Stimulated activated CD4-positive, alpha-beta T cell treated with anti-CD3 and anti-CD28 coated beads, Interleukin-12 subunit alpha, Interleukin-12 subunit beta, amount 100 ng/mL, for 24 hours (primary cell): ENCODE measurements around the gene PDGFC.

ENCODE experiments used
- DNase-seq, 2 experiments: peaks; one replicate each; pipeline ENCODE4 v3.0.0-alpha.2; 2020; ENCODE audit warnings: low read depth in 2 of 2

PDGFC gene

DNA sequence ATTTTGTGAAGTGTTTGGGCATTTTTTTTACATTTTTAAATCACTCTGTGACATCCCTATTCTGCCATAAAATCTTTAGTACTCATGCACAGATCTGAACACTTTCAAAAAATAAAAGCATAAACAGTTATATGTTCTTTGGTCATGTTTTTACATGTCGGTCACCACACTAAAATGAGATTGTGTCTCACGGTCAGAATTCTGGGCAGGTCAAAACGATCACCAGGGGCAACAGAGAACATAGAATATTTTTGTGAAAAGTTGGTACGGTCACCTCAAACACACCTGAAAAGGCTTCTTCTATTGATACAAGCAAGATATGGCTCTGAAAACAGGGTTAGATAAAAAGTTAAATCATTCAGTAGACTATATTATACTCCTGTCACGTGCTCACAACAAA lies 189.1 kb downstream of the PDGFC start:
- no peak for DNase-seq

GRCh38 chr4:156781852-156782251 lies 189.7 kb downstream of the PDGFC start:
- no peak for DNase-seq

GRCh38 chr4:156779774-156780173 lies 191.8 kb downstream of the PDGFC start:
- no peak for DNase-seq

- no peak for DNase-seq
Measured at GRCh38 chr4:156779042-156779441, 192.6 kb downstream of the PDGFC start.

DNA sequence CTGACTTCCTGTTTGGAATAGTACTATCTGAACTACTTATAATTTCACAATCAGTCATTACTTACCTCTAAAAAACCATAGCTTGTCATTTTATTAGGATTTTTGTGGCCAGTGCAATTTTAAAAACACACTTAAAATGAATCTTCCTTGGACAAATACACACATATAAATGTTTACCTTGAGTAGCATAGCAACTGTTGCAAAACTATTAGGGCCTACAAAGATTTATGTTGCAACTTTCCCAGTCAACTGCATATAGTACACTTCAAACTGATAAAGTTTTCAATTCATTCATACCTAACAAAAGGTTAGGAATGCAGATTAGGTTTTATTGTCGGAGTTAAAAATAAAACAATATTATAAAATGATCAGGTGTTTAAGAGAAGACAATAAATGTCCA lies 193.0 kb downstream of the PDGFC start:
- DNase-seq = no peak

DNA sequence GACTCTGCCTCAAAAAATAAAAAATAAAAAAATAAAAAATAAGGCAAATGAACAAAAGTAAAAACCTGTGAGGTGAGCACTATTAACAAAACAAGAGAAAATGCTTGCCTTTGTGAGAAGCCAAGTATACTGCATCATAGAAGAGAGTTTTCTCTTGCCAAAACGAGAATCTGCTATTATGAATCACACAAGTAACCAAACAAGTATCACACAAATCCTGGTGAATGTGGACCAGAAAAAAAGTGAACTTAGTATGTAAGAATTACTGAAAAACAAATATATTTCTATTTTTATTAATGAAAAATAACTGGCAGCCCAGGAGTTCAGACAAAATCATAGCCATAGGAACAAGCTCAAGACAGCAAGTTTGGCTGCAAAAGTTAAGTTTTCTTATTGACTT lies 193.5 kb downstream of the PDGFC start:
- DNase-seq = no peak

DNA sequence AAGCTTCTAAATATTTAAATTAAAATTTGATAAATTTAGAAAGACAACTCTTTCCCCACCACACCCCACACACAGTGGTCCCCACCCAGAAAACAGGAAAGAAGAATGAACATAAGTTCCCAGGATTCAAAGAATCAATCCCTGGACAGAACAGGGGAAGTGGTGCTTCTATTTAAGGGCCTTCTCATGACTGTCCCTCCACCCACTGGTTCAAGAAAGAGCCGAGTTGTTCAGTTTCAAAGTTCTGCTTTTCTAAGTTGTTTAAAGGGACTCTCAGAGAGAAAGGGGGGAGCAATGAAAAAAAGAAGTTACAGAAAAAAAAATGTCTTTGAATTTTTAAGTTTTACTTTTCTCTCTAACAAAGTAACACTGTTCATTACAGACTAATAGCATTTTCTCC lies 195.8 kb downstream of the PDGFC start:
- no peak for DNase-seq

DNA sequence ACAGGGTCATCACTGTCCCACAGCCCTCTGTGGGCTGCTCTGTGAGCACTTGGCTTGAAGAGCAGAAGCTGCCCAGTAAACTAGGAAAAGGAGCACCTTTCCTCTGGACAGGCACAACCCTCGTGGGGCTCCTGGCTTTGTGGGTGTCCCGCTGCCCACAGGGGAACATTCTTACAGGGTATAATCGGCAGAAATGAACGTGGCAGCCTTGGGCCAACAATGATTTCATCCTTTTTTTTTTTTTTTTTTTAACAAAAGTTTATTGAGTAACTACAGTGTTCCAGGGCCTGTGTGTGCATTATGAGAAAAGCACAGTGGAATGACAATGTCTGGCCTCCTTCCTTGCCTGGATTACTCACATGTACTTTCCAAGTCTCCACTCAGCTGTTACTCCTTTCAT lies 197.2 kb downstream of the PDGFC start:
- no peak for DNase-seq

DNA sequence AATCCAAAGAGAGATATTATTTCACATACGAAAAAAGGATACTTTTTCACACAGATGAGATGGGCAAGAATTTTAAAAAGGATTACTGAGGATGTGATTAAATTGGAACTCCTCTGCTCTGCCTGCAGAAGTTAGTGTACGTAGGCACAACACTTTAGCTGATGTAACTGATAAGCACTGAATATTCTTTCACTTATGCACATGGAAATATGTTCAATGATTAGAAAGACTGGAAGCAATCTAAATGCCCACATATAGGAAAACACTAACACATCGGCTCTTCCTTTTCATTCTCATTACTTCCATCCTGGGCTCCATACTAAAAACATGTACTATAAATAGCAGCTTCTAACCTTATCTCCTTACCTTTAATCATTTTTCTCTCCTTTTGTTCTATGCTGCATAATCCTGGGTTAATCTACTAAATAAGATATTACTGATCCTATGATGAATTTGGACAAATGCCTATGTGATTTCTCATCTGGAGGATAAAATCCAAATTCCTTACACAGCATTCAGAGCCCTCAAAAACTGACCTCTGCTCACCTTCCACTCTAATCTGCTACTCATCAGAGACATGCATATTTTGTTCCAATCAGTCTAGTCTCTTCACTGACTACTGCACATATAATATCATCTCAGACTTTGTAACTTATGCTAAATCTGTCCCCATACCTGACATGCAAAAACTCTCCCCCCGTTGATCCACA lies 197.8 kb downstream of the PDGFC start:
- DNase-seq = no peak

DNA sequence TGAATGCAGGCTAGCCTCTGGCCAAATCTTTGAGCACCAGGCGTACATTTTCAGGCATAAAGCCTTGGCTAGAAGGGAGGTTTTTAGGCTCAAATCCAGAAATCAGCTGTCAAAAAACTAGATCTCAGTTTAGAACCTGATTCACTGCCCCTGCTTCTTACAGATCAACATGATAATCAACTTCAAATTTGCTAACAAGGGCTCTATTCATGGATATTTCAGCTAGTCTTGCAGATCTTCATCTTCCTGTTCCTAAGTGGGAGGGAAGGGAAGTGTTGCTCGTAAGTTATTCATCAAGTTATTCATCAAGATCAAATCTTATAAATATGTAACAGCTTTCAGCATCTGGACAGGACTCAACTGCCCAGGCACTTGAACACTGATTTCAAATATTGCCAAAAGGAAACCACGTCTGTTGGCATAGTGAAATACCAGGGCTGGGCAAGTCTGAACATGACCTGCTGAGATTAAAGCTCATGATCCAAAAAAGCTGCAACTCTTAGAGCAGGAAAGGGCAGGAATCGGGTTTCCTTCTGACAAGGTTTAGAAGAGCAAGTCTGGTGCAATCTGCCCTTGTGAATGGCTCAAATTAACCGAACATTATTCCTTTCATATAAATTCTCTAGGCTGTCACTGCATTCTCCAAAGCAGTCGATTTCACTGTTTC lies 200.3 kb downstream of the PDGFC start:
- DNase-seq = no peak

DNA sequence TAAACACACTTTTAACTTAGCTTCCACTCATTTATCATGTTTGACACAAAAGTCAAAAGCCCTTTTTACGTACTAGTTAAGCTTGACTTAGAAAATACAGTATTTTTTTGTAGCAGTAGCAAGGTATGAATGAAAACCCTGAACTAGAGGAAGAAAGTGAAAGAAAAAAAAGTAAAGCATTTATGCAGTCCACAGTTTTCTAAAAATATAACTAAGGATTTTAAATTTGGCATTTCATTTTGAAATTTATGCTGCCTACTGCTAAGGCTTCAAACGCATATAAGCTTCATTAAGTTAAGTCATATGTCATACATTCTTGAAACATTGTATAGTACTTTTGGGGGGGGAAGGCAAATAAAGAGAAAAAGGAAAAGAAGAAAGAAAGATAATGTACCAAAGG lies 201.5 kb downstream of the PDGFC start:
- no peak for DNase-seq

DNA sequence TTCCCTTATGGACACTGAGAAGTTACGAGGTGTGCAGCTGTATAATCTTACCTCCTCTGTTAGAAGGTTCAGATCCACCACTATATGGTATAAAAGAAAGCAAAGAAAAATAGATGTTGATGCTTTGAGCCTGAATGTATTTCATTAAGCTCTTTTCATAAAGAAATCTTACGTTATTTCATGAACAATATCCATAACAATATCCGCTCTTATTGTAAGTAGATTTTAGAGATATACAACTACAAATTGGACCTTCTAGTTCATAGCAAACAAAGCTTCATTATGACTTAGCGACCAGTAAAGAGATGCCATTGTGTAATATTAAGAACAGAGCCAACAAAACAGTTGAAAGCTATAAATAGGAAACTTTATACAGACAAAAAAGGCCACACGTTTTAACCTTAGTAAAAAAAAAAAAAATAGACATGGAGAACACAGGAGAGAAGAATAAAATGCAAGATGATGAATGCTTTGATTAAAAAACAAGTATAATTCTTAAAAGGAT lies 203.6 kb downstream of the PDGFC start:
- DNase-seq = no peak

- DNase-seq = no peak
Measured at GRCh38 chr4:156766846-156767245, 204.8 kb downstream of the PDGFC start.

- no peak for DNase-seq
Measured at GRCh38 chr4:156765277-156765676, 206.3 kb downstream of the PDGFC start.

- no peak for DNase-seq
Measured at GRCh38 chr4:156764846-156765245, 206.8 kb downstream of the PDGFC start.

DNA sequence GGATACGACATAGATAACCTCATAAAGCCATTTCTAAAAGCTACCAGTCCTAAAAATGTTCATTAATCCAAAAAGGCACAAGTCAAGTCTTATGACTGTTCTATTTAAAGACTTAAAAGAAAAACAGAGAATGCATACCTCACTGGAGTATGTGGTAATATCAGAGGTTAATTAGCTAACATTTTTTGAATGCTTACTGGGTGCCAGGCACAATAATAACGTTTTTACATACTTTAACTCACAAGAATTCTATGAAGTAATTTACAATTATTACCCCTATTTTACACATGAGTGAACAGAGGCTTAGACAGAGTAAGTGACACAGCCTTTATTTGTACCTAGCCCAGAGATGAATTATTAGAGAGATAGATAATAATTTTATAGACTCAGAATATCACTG lies 207.5 kb downstream of the PDGFC start:
- no peak for DNase-seq

DNA sequence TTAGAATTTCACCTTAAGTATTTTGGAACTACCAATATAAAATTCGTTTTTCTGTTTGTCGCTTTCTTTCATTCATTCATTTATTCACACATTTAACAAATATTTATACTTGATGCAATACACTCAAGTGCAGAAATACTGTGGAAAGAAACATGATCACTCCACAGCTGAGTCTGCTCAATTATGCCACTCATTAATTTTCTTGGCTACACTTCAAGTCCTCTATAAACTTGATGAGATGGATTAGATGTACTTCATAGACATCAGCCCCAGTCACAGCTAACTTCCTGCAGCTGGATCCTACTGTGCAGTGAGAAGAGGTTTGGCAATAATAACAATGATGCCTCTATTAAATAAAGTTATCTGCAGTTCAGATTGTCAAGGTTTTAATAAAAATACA lies 208.1 kb downstream of the PDGFC start:
- DNase-seq = no peak

GRCh38 chr4:156762851-156763250 lies 208.7 kb downstream of the PDGFC start:
- DNase-seq = no peak

- DNase-seq = no peak
Measured at GRCh38 chr4:156756118-156756517, 215.5 kb downstream of the PDGFC start.

DNA sequence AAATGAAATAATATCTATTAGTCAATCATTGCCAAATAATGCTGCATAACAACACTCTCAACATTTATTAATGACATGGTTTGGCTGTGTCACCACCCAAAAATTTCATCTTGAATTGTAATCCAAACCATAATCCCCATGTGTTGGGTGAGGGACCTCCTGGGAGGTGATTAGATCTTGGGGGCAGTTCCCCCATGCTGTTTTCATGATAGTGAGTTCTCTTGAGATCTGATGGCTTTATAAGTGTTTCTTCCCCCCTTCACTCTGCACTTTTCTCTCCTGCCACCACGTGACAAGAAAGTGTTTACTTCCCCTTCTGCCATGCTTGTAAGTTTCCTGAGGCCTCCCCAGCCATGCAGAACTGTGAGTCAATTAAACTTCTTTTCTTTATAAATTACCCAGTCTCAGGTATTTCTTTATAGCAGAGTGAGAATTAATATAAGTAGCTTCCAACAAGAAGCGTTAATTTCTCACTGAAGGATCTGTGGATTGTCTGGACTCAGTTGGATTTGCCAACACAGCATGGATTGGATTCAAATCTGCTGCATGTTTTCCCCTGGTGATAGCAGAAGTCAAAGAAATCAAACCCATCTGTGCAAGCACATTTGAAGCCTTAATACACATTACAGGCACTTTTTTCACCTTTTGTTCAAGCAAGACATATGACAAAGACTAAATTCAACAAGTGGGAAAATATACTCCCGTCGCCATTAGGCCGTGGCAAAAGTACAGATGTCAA lies 216.6 kb downstream of the PDGFC start:
- no peak for DNase-seq

GRCh38 chr4:156751486-156751885 lies 220.1 kb downstream of the PDGFC start:
- DNase-seq = no peak

DNA sequence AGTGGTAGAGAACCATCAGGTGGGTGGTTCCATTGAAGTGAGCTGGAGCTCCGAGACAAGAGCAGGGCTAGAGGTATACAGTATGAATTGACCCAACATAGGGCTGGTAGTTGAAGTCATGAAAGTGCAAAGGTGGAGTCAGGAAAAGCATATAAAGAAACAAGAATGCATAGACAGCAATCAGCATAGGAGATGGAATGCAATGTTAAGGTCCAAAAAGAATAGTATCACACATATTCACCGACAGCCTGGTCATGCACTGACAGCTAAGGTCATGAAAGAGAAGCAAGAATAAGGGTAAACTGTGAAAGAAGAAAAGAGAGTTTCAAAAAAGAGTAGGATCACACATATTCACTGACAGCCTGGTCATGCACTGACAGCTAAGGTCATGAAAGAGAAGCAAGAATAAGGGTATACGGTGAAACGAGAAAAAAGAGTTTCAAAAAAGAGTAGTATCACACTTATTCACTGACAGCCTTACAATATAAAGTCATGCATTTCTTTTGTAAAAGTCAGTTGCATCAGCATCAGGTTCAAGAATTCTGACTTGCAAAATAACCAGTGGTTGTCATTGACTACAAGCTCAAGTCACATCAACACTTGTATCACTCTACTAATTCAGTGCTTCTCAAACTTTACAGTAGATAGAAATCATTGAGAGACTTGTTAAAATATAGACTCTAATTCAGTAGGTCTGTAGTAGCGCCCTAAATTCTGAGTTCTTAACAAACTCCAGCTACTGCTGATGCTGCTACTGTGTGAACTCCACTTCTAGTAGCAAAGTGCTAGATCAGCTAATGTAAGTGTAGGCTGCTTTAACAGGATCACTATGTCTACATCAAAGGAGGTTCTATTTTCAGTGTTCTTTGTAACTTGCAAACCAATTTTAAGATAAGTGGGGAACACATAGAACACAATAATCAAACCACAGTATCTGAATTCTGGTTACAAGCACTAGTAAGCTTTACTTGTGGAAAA lies 221.9 kb downstream of the PDGFC start:
- no peak for DNase-seq
